Panc1 (cell line): ENCODE measurements around the gene EML5. TPM values are rescaled to one million over a fixed set of nuclear protein-coding genes. Genes with fewer than 3 reads are reported as not detected.

Source experiments
- ATAC-seq: fragments of 200-7000 bp; cut with Tn5 transposase; 2 replicates; pipeline ENCODE4 v1.9.1; 2020; ENCODE audit warnings: mild to moderate bottlenecking, moderate library complexity
- BruUV-seq: library from RNA; stranded (reverse); fragments of 400-500 nt; replicated peaks from 2 replicates; lab custom pipeline; 2021; lab: Mats Ljungman, UMichigan
- CTCF ChIA-PET: fragments of 300-600 bp; sonication (Branson Sonifier 250); formaldehyde crosslinking; loops from one replicate; lab custom pipeline; 2022; ENCODE audit warnings: antibody characterized with exemption; lab: Charles Lee
- POLR2A ChIA-PET: fragments of 300-600 bp; sonication (Branson Sonifier 250); formaldehyde crosslinking; loops from one replicate; lab custom pipeline; 2022; ENCODE audit warnings: antibody characterized with exemption; lab: Charles Lee
- DNase-seq: peaks from one replicate; pipeline ENCODE4 v3.0.0-alpha.2; 2010; ENCODE audit warnings: low read depth, low spot score
- H3K27ac ChIP-seq: 2 replicates; pipeline ENCODE4 v1.5.1; 2011; ENCODE audit warnings: mild to moderate bottlenecking, low read length, inconsistent platforms
- H3K27me3 ChIP-seq: fragments of 200-500 bp; sonication (Bioruptor generic); 2 replicates; pipeline ENCODE4 v1.6.0; 2014; ENCODE audit warnings: low read length, inconsistent platforms; ENCODE audit not compliant: control insufficient read depth, insufficient read depth
- H3K36me3 ChIP-seq: fragments of 200-500 bp; sonication (Bioruptor generic); 2 replicates; pipeline ENCODE4 v1.5.1; 2014; ENCODE audit warnings: inconsistent platforms, mild to moderate bottlenecking, low read length, moderate library complexity; ENCODE audit not compliant: control insufficient read depth, insufficient read depth
- H3K4me1 ChIP-seq: 2 replicates; pipeline ENCODE4 v1.5.1; 2011; ENCODE audit warnings: inconsistent platforms, mild to moderate bottlenecking, low read length, moderate library complexity; ENCODE audit not compliant: control insufficient read depth, insufficient read depth
- H3K4me3 ChIP-seq, 2 experiments: 2 replicates each; pipeline ENCODE4 v1.5.1; 2011 to 2012; ENCODE audit warnings: low read depth in 2 of 2, low read length in 2 of 2, mild to moderate bottlenecking in 2 of 2, inconsistent platforms in 1 of 2, moderate library complexity in 1 of 2
- H3K9me3 ChIP-seq: fragments of 200-500 bp; sonication (Bioruptor generic); 2 replicates; pipeline ENCODE4 v1.5.1; 2014; ENCODE audit warnings: low read depth, mild to moderate bottlenecking, inconsistent platforms, low read length, moderate library complexity; ENCODE audit not compliant: control insufficient read depth, insufficient read depth
- POLR2AphosphoS5 ChIP-seq: IDR thresholded peaks from 2 replicates; pipeline ENCODE4 v1.6.1; 2012; ENCODE audit warnings: mild to moderate bottlenecking, low read depth, low read length, moderate library complexity
- SIN3A ChIP-seq: IDR thresholded peaks from 2 replicates; pipeline ENCODE4 v1.6.1; 2012; ENCODE audit warnings: low read depth, mild to moderate bottlenecking, low read length, moderate library complexity, borderline replicate concordance; ENCODE audit not compliant: insufficient read depth
- TCF7L2 ChIP-seq: IDR thresholded peaks from 2 replicates; pipeline ENCODE4 v1.6.1; 2011; ENCODE audit warnings: mild to moderate bottlenecking, low read depth, low read length, inconsistent platforms
- in situ Hi-C: cut with HindIII; loops from 2 replicates; pipeline ENCODE4 v1.10.0; 2016; ENCODE audit warnings: low sequenced_read_pairs, low pct_unique_long_range_greater_than_20kb
- intact Hi-C: fragments of 100-400 bp; cut with micrococcal nuclease; formaldehyde crosslinking; loops from one replicate; pipeline ENCODE4 v1.10.0; 2022; ENCODE audit not compliant: unreplicated experiment
- total RNA-seq: library from RNA; stranded (reverse); gene quantifications from one replicate; pipeline ENCODE4 v1.2.1, GENCODE V29; 2021; ENCODE audit not compliant: unreplicated experiment
- TF ChIP-seq, protein P1 (sequence below), 2 experiments: IDR thresholded peaks; 2 replicates each; pipeline ENCODE4 v1.6.1; 2011 to 2012; ENCODE audit warnings: low read depth in 2 of 2, control low read depth in 1 of 2, low read length in 1 of 2, mild to moderate bottlenecking in 1 of 2, moderate library complexity in 1 of 2; ENCODE audit not compliant: insufficient read depth in 1 of 2
- TF ChIP-seq, protein P2 (sequence below): fragments of 450-650 bp; IDR thresholded peaks from 2 replicates; pipeline ENCODE4 v1.5.1; 2017; ENCODE audit warnings: mild to moderate bottlenecking

The EML5 gene
- total RNA-seq, 1 experiment from 2014 or later = 0.10 TPM

DNA sequence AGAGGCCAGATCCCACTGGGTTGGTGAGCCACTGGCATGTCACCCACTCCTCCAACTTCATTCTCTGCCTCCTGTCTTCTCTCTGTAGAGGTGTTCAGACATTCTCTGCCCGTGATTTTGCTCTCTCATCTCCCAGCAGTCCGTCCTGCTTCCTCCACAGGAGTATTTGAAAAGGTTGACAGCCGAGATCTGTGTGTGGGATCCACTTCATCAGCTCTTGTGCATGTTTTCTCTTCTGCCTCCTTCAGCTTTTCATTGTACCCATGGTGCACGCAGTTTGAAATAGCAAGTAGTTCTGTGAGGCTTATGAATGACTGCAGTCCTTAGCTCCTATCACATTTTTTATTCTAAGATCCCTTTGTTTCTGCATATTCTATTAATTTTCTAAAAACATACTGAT is 195.2 kb downstream of the EML5 start:
- no peaks in the 10 kb centered on the region for H3K4me1 ChIP-seq
- no peaks in the 10 kb centered on the region for H3K27me3 ChIP-seq
- in situ Hi-C loops (no loop called here), intact Hi-C loops (no loop called here)
- CTCF ChIA-PET = no interaction called here
- no peak overlapping the region for H3K4me3 ChIP-seq
- ATAC-seq (no peak), DNase-seq (no peak)
- H3K9me3 ChIP-seq = no peaks in the 10 kb centered on the region
- no TSS peak for BruUV-seq
- no peak overlapping the region for H3K27ac ChIP-seq
- no peaks in the 10 kb centered on the region; the same call in 1 of the 2 replicates for H3K36me3 ChIP-seq
- TF ChIP-seq, protein P1, sequence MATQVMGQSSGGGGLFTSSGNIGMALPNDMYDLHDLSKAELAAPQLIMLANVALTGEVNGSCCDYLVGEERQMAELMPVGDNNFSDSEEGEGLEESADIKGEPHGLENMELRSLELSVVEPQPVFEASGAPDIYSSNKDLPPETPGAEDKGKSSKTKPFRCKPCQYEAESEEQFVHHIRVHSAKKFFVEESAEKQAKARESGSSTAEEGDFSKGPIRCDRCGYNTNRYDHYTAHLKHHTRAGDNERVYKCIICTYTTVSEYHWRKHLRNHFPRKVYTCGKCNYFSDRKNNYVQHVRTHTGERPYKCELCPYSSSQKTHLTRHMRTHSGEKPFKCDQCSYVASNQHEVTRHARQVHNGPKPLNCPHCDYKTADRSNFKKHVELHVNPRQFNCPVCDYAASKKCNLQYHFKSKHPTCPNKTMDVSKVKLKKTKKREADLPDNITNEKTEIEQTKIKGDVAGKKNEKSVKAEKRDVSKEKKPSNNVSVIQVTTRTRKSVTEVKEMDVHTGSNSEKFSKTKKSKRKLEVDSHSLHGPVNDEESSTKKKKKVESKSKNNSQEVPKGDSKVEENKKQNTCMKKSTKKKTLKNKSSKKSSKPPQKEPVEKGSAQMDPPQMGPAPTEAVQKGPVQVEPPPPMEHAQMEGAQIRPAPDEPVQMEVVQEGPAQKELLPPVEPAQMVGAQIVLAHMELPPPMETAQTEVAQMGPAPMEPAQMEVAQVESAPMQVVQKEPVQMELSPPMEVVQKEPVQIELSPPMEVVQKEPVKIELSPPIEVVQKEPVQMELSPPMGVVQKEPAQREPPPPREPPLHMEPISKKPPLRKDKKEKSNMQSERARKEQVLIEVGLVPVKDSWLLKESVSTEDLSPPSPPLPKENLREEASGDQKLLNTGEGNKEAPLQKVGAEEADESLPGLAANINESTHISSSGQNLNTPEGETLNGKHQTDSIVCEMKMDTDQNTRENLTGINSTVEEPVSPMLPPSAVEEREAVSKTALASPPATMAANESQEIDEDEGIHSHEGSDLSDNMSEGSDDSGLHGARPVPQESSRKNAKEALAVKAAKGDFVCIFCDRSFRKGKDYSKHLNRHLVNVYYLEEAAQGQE (IDR thresholded peaks at IDR 0.05; ENCODE audit: insufficient read depth in 1 of 2, low read depth in 2 of 2, low read length in 1 of 2) = no peak
- TF ChIP-seq TCF7L2 (no peak), SIN3A (no peak), POLR2AphosphoS5 (no peak)
- TF ChIP-seq, protein P2, sequence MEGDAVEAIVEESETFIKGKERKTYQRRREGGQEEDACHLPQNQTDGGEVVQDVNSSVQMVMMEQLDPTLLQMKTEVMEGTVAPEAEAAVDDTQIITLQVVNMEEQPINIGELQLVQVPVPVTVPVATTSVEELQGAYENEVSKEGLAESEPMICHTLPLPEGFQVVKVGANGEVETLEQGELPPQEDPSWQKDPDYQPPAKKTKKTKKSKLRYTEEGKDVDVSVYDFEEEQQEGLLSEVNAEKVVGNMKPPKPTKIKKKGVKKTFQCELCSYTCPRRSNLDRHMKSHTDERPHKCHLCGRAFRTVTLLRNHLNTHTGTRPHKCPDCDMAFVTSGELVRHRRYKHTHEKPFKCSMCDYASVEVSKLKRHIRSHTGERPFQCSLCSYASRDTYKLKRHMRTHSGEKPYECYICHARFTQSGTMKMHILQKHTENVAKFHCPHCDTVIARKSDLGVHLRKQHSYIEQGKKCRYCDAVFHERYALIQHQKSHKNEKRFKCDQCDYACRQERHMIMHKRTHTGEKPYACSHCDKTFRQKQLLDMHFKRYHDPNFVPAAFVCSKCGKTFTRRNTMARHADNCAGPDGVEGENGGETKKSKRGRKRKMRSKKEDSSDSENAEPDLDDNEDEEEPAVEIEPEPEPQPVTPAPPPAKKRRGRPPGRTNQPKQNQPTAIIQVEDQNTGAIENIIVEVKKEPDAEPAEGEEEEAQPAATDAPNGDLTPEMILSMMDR = no peak
- POLR2A ChIA-PET = no interaction called here

DNA sequence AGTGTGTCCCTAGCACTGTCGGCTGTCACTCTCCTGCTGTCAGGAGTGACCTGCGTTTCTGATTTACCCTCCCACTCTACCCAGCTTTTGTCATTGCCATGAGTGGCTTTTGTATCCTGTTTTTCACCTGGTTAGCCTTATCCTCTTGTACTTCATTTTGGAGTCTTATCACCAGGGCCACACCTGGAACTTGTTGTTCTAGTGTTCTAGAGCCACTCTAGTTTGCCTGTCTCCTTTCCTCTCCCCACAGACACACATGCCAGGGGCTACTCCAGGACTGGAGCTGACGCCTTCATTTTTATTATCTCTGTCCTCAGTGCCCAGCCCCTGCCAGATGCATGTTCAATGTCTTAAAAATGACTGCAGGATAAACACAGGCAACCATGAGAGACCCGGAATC is 195.7 kb downstream of the EML5 start:
- Histone ChIP-seq H3K36me3 (no peaks in the 10 kb centered on the region; the same call in 1 of the 2 replicates), H3K9me3 (no peaks in the 10 kb centered on the region), H3K27ac (no peak overlapping the region), H3K4me3 (no peak overlapping the region), H3K27me3 (no peaks in the 10 kb centered on the region), H3K4me1 (no peaks in the 10 kb centered on the region)
- ChIA-PET CTCF (no interaction called here), POLR2A (no interaction called here)
- TF ChIP-seq SIN3A = no peak
- no peak for TF ChIP-seq POLR2AphosphoS5
- TF ChIP-seq, protein P1 (IDR thresholded peaks at IDR 0.05; ENCODE audit: insufficient read depth in 1 of 2, low read depth in 2 of 2, low read length in 1 of 2) = no peak
- TF ChIP-seq TCF7L2 = no peak
- TF ChIP-seq, protein P2 = no peak
- no TSS peak for BruUV-seq
- ATAC-seq (no peak), DNase-seq (no peak)
- in situ Hi-C loops = no loop called here
- intact Hi-C loops = no loop called here
